HEK293T (cell line): ENCODE measurements around the gene C17orf113.

Experiments
- CTBP1 ChIP-seq: fragments of 450-650 bp; IDR thresholded peaks from 2 replicates; pipeline ENCODE4 v1.6.1; 2016; ENCODE audit warnings: borderline replicate concordance
- LEF1 ChIP-seq: fragments of 450-650 bp; IDR thresholded peaks from 2 replicates; pipeline ENCODE4 v1.6.1; 2017; ENCODE audit warnings: mild to moderate bottlenecking, borderline replicate concordance

- TF ChIP-seq CTBP1 (no peak), LEF1 (no peak)
Observed at GRCh38 chr17:42079541-42079940, 29.1 kb upstream of the C17orf113 start.
